Transverse colon (tissue), 4 donors: ENCODE data around the gene FBXL4.

ENCODE experiments used
- CTCF ChIP-seq, 5 experiments: fragments of 200-600 bp in 3 of 5; fragments of 450-650 bp in 2 of 5; sonication (generic) in 3 of 5; IDR thresholded peaks; 1 replicate in 2 of 5; 2 replicates in 3 of 5; pipeline ENCODE4 v1.5.1; 2016 to 2017; ENCODE audit warnings: antibody characterized with exemption in 5 of 5, inconsistent platforms in 3 of 5, mild to moderate bottlenecking in 2 of 5, moderate library complexity in 1 of 5
- EP300 ChIP-seq: sonication (generic); formaldehyde crosslinking; IDR thresholded peaks from one replicate; pipeline ENCODE4 v1.6.1; 2017; ENCODE audit warnings: antibody characterized with exemption, low read depth
- POLR2A ChIP-seq: fragments of 450-650 bp; IDR thresholded peaks from one replicate; pipeline ENCODE4 v1.6.1; 2016; ENCODE audit warnings: antibody characterized with exemption, mild to moderate bottlenecking, moderate library complexity
- POLR2AphosphoS5 ChIP-seq, 3 donors: sonication (generic); formaldehyde crosslinking; IDR thresholded peaks; one replicate each; pipeline ENCODE4 v1.6.1; 2016; ENCODE audit warnings: antibody characterized with exemption in 3 of 3

- TF ChIP-seq POLR2AphosphoS5 (IDR thresholded peaks at IDR 0.05) (no peak), POLR2A (no peak), CTCF (IDR thresholded peaks at IDR 0.05) (no peak), EP300 (no peak)
Observed at GRCh38 chr6:98985391-98985790, 37.6 kb upstream of the FBXL4 start.
